Measurements from ENCODE around the gene AKAP11. TPM values are rescaled to one million over a fixed set of nuclear protein-coding genes. Genes with fewer than 3 reads are reported as not detected.
"Not testable (repeated sequence)": the region's sequence is repeated elsewhere in the genome, so short reads cannot be mapped to it uniquely, and the experiment has no call there.

Gene AKAP11
- total RNA-seq, 2 experiments from 2014 or later: 18.0 to 18.4 TPM

- Mint-ChIP-seq H3K27ac (no peak overlapping the region), H3K27me3 (no peaks in the 10 kb centered on the region), H3K4me3 (no peak overlapping the region), H3K4me1 (ENCODE audit: low read depth) (no peaks in the 10 kb centered on the region), H3K9me3 (peaks cover 3% of the 10 kb centered on the region), H3K36me3 (ENCODE audit: low read depth) (peaks cover 60% of the 10 kb centered on the region)
- Histone ChIP-seq H3K4me1 (ENCODE audit: insufficient read depth, low read length) (no peaks in the 10 kb centered on the region), H3K36me3 (ENCODE audit: insufficient read depth, low read length) (peaks cover 29% of the 10 kb centered on the region), H3K27me3 (ENCODE audit: control insufficient read depth in 1 of 2, insufficient read depth in 2 of 2, low read length in 2 of 2) (no peaks in the 10 kb centered on the region), H3K4me3 (ENCODE audit: low read length) (no peak overlapping the region), H3K27ac (ENCODE audit: low read depth in 1 of 2, low read length in 2 of 2) (no peak overlapping the region), H3K9me3 (ENCODE audit: control insufficient read depth in 1 of 2, insufficient read depth in 1 of 2, low read length in 2 of 2) (no peaks in the 10 kb centered on the region)
- ATAC-seq (ENCODE audit: poor library complexity) (no peak), DNase-seq (no peak)
- intact Hi-C loops (cut with DNase I, micrococcal nuclease): loop anchor here in 1 of 2 experiments (1.0 kb wide), 1 partner anchor 45 kb away; no protein-coding TSS in a partner anchor
- no peak for TF ChIP-seq CTCF (IDR thresholded peaks at IDR 0.05)
- ChIA-PET POLR2A (no interaction called here), CTCF (no interaction called here)
Measured at GRCh38 chr13:42225051-42225450, 46.9 kb upstream of the AKAP11 start.

DNA sequence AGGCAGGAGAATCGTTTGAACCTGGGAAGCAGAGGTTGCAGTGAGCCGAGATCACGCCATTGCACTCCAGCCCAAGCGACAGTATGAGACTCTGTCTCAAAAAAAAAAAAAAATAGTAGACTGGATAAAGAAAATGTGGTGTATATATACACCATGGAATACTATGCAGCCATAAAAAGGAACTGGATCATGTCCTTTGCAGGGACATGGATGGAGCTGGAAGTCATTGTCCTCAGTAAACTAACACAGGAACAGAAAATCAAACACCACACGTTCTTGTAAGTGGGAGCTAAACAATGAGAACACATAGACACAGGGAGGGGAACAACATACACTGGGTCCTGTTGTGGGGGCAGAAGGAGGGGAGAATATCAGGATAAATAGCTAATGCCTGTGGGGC lies 45.2 kb upstream of the AKAP11 start:
- H3K9me3 ChIP-seq (ENCODE audit: control insufficient read depth in 1 of 2, insufficient read depth in 1 of 2, low read length in 2 of 2); H3K27ac Mint-ChIP-seq; H3K4me1 ChIP-seq (ENCODE audit: insufficient read depth, low read length); H3K27me3 ChIP-seq (ENCODE audit: control insufficient read depth in 1 of 2, insufficient read depth in 2 of 2, low read length in 2 of 2); H3K27ac ChIP-seq (ENCODE audit: low read depth in 1 of 2, low read length in 2 of 2); ATAC-seq (ENCODE audit: poor library complexity); H3K27me3 Mint-ChIP-seq; POLR2A ChIA-PET; DNase-seq; H3K4me1 Mint-ChIP-seq (ENCODE audit: low read depth); intact Hi-C loops (cut with DNase I, micrococcal nuclease); H3K4me3 Mint-ChIP-seq; H3K9me3 Mint-ChIP-seq; H3K4me3 ChIP-seq (ENCODE audit: low read length): not testable (repeated sequence)
- CTCF ChIA-PET: interaction anchor here (1.5 kb wide), 1 partner anchor 23 kb away, joined by 3 read pairs; no protein-coding TSS in a partner anchor
- H3K36me3 Mint-ChIP-seq (ENCODE audit: low read depth): peaks cover 47% of the 10 kb centered on the region
- peaks cover 19% of the 10 kb centered on the region for H3K36me3 ChIP-seq (ENCODE audit: insufficient read depth, low read length)

GRCh38 chr13:42228527-42228926 lies 43.4 kb upstream of the AKAP11 start:
- H3K27me3 Mint-ChIP-seq: no peaks in the 10 kb centered on the region
- peaks cover 40% of the 10 kb centered on the region for H3K36me3 Mint-ChIP-seq (ENCODE audit: low read depth)
- H3K9me3 Mint-ChIP-seq: peaks cover 3% of the 10 kb centered on the region
- Histone ChIP-seq H3K4me1 (ENCODE audit: insufficient read depth, low read length) (no peaks in the 10 kb centered on the region), H3K4me3 (ENCODE audit: low read length) (no peak overlapping the region), H3K27me3 (ENCODE audit: control insufficient read depth in 1 of 2, insufficient read depth in 2 of 2, low read length in 2 of 2) (no peaks in the 10 kb centered on the region), H3K9me3 (ENCODE audit: control insufficient read depth in 1 of 2, insufficient read depth in 1 of 2, low read length in 2 of 2) (no peaks in the 10 kb centered on the region), H3K27ac (ENCODE audit: low read depth in 1 of 2, low read length in 2 of 2) (no peak overlapping the region), H3K36me3 (ENCODE audit: insufficient read depth, low read length) (peaks cover 12% of the 10 kb centered on the region)
- ChIA-PET POLR2A (no interaction called here), CTCF (no interaction called here)
- H3K4me1 Mint-ChIP-seq (ENCODE audit: low read depth): no peaks in the 10 kb centered on the region
- no peak overlapping the region for H3K4me3 Mint-ChIP-seq
- no peak overlapping the region for H3K27ac Mint-ChIP-seq
- DNase-seq: no peak
- no peak for TF ChIP-seq CTCF (IDR thresholded peaks at IDR 0.05)
- intact Hi-C loops (cut with DNase I, micrococcal nuclease): no loop called here
- ATAC-seq (ENCODE audit: poor library complexity): no peak

GRCh38 chr13:42229287-42229686 lies 42.7 kb upstream of the AKAP11 start:
- H3K27ac ChIP-seq (ENCODE audit: low read depth in 1 of 2, low read length in 2 of 2): no peak overlapping the region
- Mint-ChIP-seq H3K27ac (no peak overlapping the region), H3K4me3 (no peak overlapping the region), H3K9me3 (peaks cover 3% of the 10 kb centered on the region), H3K36me3 (ENCODE audit: low read depth) (peaks cover 35% of the 10 kb centered on the region), H3K4me1 (ENCODE audit: low read depth) (no peaks in the 10 kb centered on the region), H3K27me3 (no peaks in the 10 kb centered on the region)
- ATAC-seq (ENCODE audit: poor library complexity): no peak
- no peaks in the 10 kb centered on the region for H3K9me3 ChIP-seq (ENCODE audit: control insufficient read depth in 1 of 2, insufficient read depth in 1 of 2, low read length in 2 of 2)
- ChIA-PET CTCF (no interaction called here), POLR2A (no interaction called here)
- no peaks in the 10 kb centered on the region for H3K27me3 ChIP-seq (ENCODE audit: control insufficient read depth in 1 of 2, insufficient read depth in 2 of 2, low read length in 2 of 2)
- no peaks in the 10 kb centered on the region for H3K4me1 ChIP-seq (ENCODE audit: insufficient read depth, low read length)
- DNase-seq: no peak
- no peak overlapping the region for H3K4me3 ChIP-seq (ENCODE audit: low read length)
- H3K36me3 ChIP-seq (ENCODE audit: insufficient read depth, low read length): peaks cover 9% of the 10 kb centered on the region
- TF ChIP-seq CTCF (IDR thresholded peaks at IDR 0.05): no peak
- intact Hi-C loops (cut with DNase I, micrococcal nuclease): no loop called here

Measured in CD4-positive, alpha-beta T cell (primary cell).